Lung (tissue), 16 donors: ENCODE measurements around the gene PI4K2A. TPM values are rescaled to one million over a fixed set of nuclear protein-coding genes. Genes with fewer than 3 reads are reported as not detected.
A peak's percentile ranks its signal among the peaks of the same experiment; 100 is the strongest.

Experiments
- ATAC-seq: fragments of 200-7000 bp; cut with Tn5 transposase; one replicate; pipeline ENCODE4 v1.9.1; 2020; ENCODE audit warnings: moderate number of reproducible peaks; ENCODE audit not compliant: insufficient read depth, low FRiP score
- DNase-seq, 3 donors: peaks; one replicate each; pipeline ENCODE4 v3.0.0-alpha.2; 2013 to 2017
- H3K27ac ChIP-seq, 2 donors: one replicate each; pipeline ENCODE4 v1.5.1; 2013; ENCODE audit warnings: mild to moderate bottlenecking in 2 of 2, moderate library complexity in 2 of 2, control low read depth in 1 of 2, inconsistent platforms in 1 of 2, low read depth in 1 of 2, low read length in 1 of 2
- H3K27me3 ChIP-seq, 3 donors: one replicate each; pipeline ENCODE4 v1.5.1; 2013; ENCODE audit warnings: low read length in 2 of 3; ENCODE audit not compliant: control insufficient read depth in 3 of 3, insufficient read depth in 3 of 3
- H3K36me3 ChIP-seq, 4 donors: one replicate each; pipeline ENCODE4 v1.5.1; 2013; ENCODE audit warnings: low read length in 4 of 4, mild to moderate bottlenecking in 1 of 4, moderate library complexity in 1 of 4; ENCODE audit not compliant: control insufficient read depth in 4 of 4, insufficient read depth in 4 of 4
- H3K4me1 ChIP-seq, 5 donors: one replicate each; pipeline ENCODE4 v1.5.1; 2013; ENCODE audit warnings: low read length in 5 of 5, mild to moderate bottlenecking in 2 of 5, moderate library complexity in 1 of 5; ENCODE audit not compliant: control insufficient read depth in 5 of 5, insufficient read depth in 5 of 5
- H3K4me3 ChIP-seq: one replicate; pipeline ENCODE4 v1.5.1; 2013; ENCODE audit warnings: mild to moderate bottlenecking, control low read depth, moderate library complexity
- H3K9ac ChIP-seq, 2 donors: one replicate each; pipeline ENCODE4 v1.5.1; 2013; ENCODE audit warnings: low read length in 2 of 2, control low read depth in 1 of 2; ENCODE audit not compliant: insufficient read depth in 1 of 2
- H3K9me3 ChIP-seq, 4 donors: one replicate each; pipeline ENCODE4 v1.5.1; 2013; ENCODE audit warnings: low read length in 3 of 4, mild to moderate bottlenecking in 1 of 4, moderate library complexity in 1 of 4; ENCODE audit not compliant: control insufficient read depth in 4 of 4, insufficient read depth in 3 of 4
- WGBS, 2 donors: extraction: QIAGEN DNeasy Blood & Tissue Kit; methylation state at CpG; one replicate each; pipeline ENCODE4 v1.1.7; 2013; 5-methylcytosine and 5-hydroxymethylcytosine counted together
- long read RNA-seq, 5 donors: transcript quantifications; one replicate each; lab custom pipeline, GENCODE V29; 2026
- polyA plus RNA-seq, 2 donors: library from polyadenylated mRNA; stranded (reverse); fragments of 200-250 nt; gene quantifications; one replicate each; pipeline ENCODE4 v1.2.1, GENCODE V29; 2013
- total RNA-seq, 2 donors: library from RNA; depleted of rRNA in 1 of 2; stranded (reverse); fragments of >200 nt in 1 of 2; gene quantifications; one replicate each; pipeline ENCODE4 v1.2.1, GENCODE V29; 2014 to 2021
- TF ChIP-seq, protein P1 (sequence below): IDR thresholded peaks from 2 replicates; pipeline ENCODE4 v1.5.1; 2012; ENCODE audit warnings: mild to moderate bottlenecking; ENCODE audit errors: control extremely low read depth, extremely low read depth
- donor health status: control.
- donor health status: control.
- donor health status: Bipolar disorder and iron deficiency.
- donor health status: healthy.
- donor health status: DM: yes; HTN: yes; CAD: no.

The PI4K2A gene
- total RNA-seq (10 to 100 TPM; 15.0 to 22.4 TPM), polyA plus RNA-seq (10 to 100 TPM; 12.3 to 14.6 TPM)
- long read RNA-seq, donor 1, full-length matches to known transcripts: 7 of 7 reads
- long read RNA-seq, donor 1, partial matches to known transcripts: 0 of 7 reads
- long read RNA-seq, donor 1, other reads (novel, unspliced or antisense): 0 of 7 reads
- long read RNA-seq, donor 2, partial matches to known transcripts: 6 of 6 reads
- long read RNA-seq, donor 2, other reads (novel, unspliced or antisense): 0 of 6 reads
- long read RNA-seq, donor 3, full-length matches to known transcripts: 1 of 1 reads
- long read RNA-seq, donor 3, partial matches to known transcripts: 0 of 1 reads
- long read RNA-seq, donor 3, other reads (novel, unspliced or antisense): 0 of 1 reads
- long read RNA-seq, donor 4, full-length matches to known transcripts: 1 of 1 reads
- long read RNA-seq, donor 4, partial matches to known transcripts: 0 of 1 reads
- long read RNA-seq, donor 4, other reads (novel, unspliced or antisense): 0 of 1 reads
- long read RNA-seq, donor 5, full-length matches to known transcripts: 3 of 3 reads
- long read RNA-seq, donor 5, partial matches to known transcripts: 0 of 3 reads
- long read RNA-seq, donor 5, other reads (novel, unspliced or antisense): 0 of 3 reads

DNA sequence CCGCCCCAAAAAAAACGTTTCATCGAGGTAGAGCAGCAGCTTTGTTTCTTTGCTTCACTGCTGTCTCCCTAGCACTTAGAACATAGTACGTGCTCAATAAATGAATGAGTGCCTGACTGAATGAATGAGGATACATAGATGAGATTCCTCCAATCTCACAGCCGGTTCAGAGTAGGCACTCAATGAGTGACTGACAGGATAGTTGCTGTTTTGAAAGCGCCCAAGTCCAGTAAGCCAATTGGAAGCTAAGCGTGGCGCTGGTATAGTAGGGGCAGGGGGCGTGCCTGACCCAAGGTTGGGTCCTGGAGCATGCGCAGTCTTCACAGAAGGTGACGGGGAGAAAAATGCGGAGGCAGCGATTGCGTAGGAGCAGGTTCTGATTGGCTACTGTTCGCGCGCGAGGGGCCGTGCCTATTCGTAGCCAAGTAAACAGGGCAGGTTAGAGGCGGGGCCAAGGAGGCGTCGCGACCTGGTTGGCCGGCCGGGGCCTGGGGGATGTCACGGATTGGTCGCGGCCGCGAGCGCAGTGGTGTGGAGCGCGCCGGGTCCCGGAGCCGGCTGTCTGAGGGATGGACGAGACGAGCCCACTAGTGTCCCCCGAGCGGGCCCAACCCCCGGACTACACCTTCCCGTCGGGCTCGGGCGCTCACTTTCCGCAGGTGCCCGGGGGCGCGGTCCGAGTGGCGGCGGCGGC lies at the start of gene PI4K2A:
TSS of gene PI4K2A (plus strand) at position 498 of the 694 bp plus-strand sequence. CDS start at position 570, 72 bp downstream.
- WGBS, 2 donors: 2% methylated on average over 44 to 54 of the region's 54 CpGs
- Histone ChIP-seq H3K4me3 (peak within 1 kb of the TSS; percentile 92), H3K36me3 (peaks cover 3 to 13% (median 11%) of the 10 kb centered on the region in 4 donors), H3K27ac (peak within 1 kb of the TSS; percentile 75 to 95), H3K4me1 (peaks cover 0 to 12% (median 5%) of the 10 kb centered on the region in 5 donors), H3K9me3 (no peaks in the 10 kb centered on the region), H3K9ac (peak within 1 kb of the TSS; percentile 73 to 86), H3K27me3 (no peaks in the 10 kb centered on the region)
- TF ChIP-seq, protein P1, sequence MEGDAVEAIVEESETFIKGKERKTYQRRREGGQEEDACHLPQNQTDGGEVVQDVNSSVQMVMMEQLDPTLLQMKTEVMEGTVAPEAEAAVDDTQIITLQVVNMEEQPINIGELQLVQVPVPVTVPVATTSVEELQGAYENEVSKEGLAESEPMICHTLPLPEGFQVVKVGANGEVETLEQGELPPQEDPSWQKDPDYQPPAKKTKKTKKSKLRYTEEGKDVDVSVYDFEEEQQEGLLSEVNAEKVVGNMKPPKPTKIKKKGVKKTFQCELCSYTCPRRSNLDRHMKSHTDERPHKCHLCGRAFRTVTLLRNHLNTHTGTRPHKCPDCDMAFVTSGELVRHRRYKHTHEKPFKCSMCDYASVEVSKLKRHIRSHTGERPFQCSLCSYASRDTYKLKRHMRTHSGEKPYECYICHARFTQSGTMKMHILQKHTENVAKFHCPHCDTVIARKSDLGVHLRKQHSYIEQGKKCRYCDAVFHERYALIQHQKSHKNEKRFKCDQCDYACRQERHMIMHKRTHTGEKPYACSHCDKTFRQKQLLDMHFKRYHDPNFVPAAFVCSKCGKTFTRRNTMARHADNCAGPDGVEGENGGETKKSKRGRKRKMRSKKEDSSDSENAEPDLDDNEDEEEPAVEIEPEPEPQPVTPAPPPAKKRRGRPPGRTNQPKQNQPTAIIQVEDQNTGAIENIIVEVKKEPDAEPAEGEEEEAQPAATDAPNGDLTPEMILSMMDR: no peak
- peak; percentile 99 to 100 (median 100) for DNase-seq
- peak; percentile 99 for ATAC-seq

DNA sequence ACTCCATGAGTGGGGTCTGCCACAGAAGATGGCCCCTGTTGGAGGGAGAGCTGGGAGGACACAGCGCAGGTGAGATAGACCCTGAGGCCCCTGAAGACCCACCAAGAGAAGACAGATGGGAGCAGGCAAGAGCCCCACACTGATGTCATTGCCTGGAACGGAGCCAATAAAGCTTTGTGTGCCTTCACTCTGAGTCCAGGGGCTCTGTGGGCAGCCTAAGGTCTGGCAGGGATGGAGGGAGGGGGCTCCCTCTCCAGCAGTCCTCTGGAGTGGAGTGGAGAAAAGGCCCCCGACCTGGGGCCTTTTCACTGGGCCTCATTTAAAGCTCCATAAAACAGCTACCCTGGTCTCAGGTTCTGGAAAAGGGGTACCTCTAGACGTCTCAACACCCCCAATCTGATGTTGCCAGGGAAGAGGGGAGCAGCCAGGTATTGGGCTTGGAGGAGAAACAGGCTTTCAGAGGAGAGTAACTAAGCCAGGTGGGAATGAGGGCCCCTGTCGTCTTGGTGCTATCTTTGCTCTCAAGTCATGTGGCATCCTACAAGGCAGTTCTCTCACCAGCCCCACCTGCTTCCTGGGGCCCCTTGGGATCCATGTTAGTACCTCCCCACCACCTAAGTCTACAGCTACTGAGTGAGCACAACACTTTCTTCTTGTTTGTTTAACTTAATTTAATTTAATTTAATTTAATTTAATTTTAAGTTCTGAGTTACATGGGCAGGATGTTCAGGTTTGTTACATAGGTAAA lies 49.5 kb upstream of the PI4K2A start:
- ATAC-seq: no peak
- Histone ChIP-seq H3K4me1 (peaks cover 0 to under 1% (median 0%) of the 10 kb centered on the region in 5 donors), H3K27me3 (no peaks in the 10 kb centered on the region), H3K27ac (no peak overlapping the region), H3K9ac (no peak overlapping the region), H3K9me3 (no peaks in the 10 kb centered on the region), H3K36me3 (no peaks in the 10 kb centered on the region), H3K4me3 (no peak overlapping the region)
- WGBS, 2 donors: 74 to 77% methylated on average over 5 of the region's 5 CpGs
- TF ChIP-seq, protein P1: no peak
- no peak for DNase-seq

DNA sequence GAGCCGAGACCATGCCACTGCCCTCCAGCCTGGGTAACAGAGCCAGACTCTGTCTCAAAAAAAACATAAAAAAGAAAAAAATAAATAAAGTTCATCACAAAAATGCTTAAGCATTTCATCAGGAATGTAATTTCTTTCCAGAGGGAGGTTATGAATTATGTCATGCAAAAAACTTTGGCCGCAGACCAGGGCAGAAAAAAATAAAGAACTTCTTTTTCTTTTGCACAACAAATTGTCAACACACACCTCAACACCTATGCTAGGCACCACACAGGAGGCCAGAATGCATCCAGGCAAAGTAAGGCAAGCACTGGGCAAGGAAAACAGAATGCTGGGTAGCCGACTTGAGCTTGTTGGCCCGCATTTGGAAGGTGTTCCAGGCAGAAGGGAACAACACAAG lies 47.0 kb upstream of the PI4K2A start:
- peak in 2 of 3 donors; percentile 20 to 21 for DNase-seq
- Histone ChIP-seq H3K27me3 (no peaks in the 10 kb centered on the region), H3K9me3 (no peaks in the 10 kb centered on the region), H3K9ac (no peak overlapping the region), H3K4me3 (no peak overlapping the region), H3K27ac (no peak overlapping the region), H3K36me3 (no peaks in the 10 kb centered on the region), H3K4me1 (peaks cover 0 to 5% (median 0%) of the 10 kb centered on the region in 5 donors)
- ATAC-seq: no peak
- 69 to 83% methylated on average over 4 of the region's 4 CpGs for WGBS, 2 donors
- TF ChIP-seq, protein P1: no peak
